Epithelial cell of esophagus (primary cell): ENCODE measurements around the gene SCGB1A1.

Experiments used
- DNase-seq: peaks from one replicate; pipeline ENCODE4 v3.0.0; 2010; ENCODE audit warnings: low read depth
- H3K4me3 ChIP-seq: 2 replicates; pipeline ENCODE4 v1.5.1; 2011; ENCODE audit warnings: mild to moderate bottlenecking, low read length, control low read depth
- CTCF ChIP-seq: IDR thresholded peaks from 2 replicates; pipeline ENCODE4 v1.5.1; 2011; ENCODE audit warnings: low read depth, mild to moderate bottlenecking, low read length, control low read depth, inconsistent platforms; ENCODE audit not compliant: insufficient read depth; ENCODE audit errors: missing control alignments

SCGB1A1 gene

GRCh38 chr11:62398011-62398994 lies 20.5 kb upstream of the SCGB1A1 start:
- H3K4me3 ChIP-seq, result no peak overlapping the region
- TF ChIP-seq CTCF, result no peak
- no peak for DNase-seq

- DNase-seq, result no peak
- H3K4me3 ChIP-seq, result no peak overlapping the region
- TF ChIP-seq CTCF, result no peak
Observed at GRCh38 chr11:62399172-62399877, 19.5 kb upstream of the SCGB1A1 start.

- H3K4me3 ChIP-seq, result no peak overlapping the region
- TF ChIP-seq CTCF, result no peak
- no peak for DNase-seq
Observed at GRCh38 chr11:62399878-62400266, 19.0 kb upstream of the SCGB1A1 start.

GRCh38 chr11:62400281-62400680 lies 18.6 kb upstream of the SCGB1A1 start:
- H3K4me3 ChIP-seq, result no peak overlapping the region
- no peak for DNase-seq
- TF ChIP-seq CTCF, result no peak

- no peak for TF ChIP-seq CTCF
- no peak for DNase-seq
- no peak overlapping the region for H3K4me3 ChIP-seq
Observed at GRCh38 chr11:62400760-62401159, 18.1 kb upstream of the SCGB1A1 start.

- H3K4me3 ChIP-seq, result no peak overlapping the region
- TF ChIP-seq CTCF, result no peak
- no peak for DNase-seq
Observed at GRCh38 chr11:62401356-62401755, 17.5 kb upstream of the SCGB1A1 start.
